ENCODE data around the gene PRODH2.

DNA sequence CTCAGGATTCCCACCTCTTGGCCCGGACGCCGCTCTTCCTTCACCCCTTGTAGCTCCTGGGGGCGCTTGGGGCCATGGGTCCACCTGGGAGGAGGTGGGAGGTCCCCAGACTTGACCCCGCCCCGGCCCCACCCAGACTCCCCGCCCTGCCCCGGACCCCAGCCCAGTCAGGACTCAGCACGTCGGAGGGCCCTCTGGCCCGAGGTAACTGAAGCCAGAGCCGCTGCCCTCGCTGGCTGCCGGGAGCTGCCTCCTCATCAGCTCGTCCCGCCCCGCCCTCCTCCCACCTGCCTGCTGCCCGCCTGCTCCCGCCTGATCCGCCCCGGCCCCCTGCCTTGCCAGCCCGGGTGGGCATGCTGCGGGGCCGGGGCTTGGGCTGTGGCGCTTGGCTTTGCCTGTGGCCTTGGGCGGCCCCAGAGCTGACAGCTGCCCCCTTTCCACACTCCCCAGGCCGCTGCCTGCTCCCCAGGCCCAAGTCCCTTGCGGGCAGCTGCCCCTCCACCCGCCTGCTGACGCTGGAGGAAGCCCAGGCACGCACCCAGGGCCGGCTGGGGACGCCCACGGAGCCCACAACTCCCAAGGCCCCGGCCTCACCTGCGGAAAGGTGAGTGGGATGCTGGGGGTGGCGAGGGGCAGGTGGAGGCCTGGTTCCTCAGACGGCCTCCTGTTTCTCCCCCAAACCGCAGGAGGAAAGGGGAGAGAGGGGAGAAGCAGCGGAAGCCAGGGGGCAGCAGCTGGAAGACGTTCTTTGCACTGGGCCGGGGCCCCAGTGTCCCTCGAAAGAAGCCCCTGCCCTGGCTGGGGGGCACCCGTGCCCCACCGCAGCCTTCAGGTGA lies 27.9 kb downstream of the PRODH2 start:
- TF ChIP-seq, protein P1, sequence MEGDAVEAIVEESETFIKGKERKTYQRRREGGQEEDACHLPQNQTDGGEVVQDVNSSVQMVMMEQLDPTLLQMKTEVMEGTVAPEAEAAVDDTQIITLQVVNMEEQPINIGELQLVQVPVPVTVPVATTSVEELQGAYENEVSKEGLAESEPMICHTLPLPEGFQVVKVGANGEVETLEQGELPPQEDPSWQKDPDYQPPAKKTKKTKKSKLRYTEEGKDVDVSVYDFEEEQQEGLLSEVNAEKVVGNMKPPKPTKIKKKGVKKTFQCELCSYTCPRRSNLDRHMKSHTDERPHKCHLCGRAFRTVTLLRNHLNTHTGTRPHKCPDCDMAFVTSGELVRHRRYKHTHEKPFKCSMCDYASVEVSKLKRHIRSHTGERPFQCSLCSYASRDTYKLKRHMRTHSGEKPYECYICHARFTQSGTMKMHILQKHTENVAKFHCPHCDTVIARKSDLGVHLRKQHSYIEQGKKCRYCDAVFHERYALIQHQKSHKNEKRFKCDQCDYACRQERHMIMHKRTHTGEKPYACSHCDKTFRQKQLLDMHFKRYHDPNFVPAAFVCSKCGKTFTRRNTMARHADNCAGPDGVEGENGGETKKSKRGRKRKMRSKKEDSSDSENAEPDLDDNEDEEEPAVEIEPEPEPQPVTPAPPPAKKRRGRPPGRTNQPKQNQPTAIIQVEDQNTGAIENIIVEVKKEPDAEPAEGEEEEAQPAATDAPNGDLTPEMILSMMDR (conservative IDR thresholded peaks at IDR 0.05 in 1 of 2, IDR thresholded peaks at IDR 0.05 in 1 of 2; ENCODE audit: extremely low read depth in 1 of 2, insufficient read depth in 1 of 2, low read depth in 1 of 2, low read length in 2 of 2) = no peak
- TF ChIP-seq EZH2 (IDR thresholded peaks at IDR 0.05; ENCODE audit: borderline replicate concordance, low read length) = no peak
